Islet precursor cell (in vitro differentiated cells): ENCODE data around the gene CACNG3.
"Not testable (repeated sequence)": the region's sequence is repeated elsewhere in the genome, so short reads cannot be mapped to it uniquely, and the experiment has no call there.

ENCODE experiments used
- DNase-seq: peaks from one replicate; pipeline ENCODE4 v3.0.0-alpha.2; 2018

CACNG3 gene

GRCh38 chr16:24255456-24256371 lies at the start of gene CACNG3:
Gene CACNG3 (plus strand): TSS chr16:24256335. CDS start chr16:24256755, 420 bp downstream.
- DNase-seq: peak; percentile 93

- DNase-seq: no peak
Measured at GRCh38 chr16:24206926-24207325, 49.2 kb upstream of the CACNG3 start.

GRCh38 chr16:24208710-24209109 lies 47.4 kb upstream of the CACNG3 start:
- peak; percentile 75 for DNase-seq

- DNase-seq: no peak
Measured at GRCh38 chr16:24214992-24215391, 41.1 kb upstream of the CACNG3 start.

GRCh38 chr16:24216961-24217360 lies 39.2 kb upstream of the CACNG3 start:
- DNase-seq: no peak

GRCh38 chr16:24217461-24217860 lies 38.7 kb upstream of the CACNG3 start:
- DNase-seq: no peak

GRCh38 chr16:24218299-24218698 lies 37.8 kb upstream of the CACNG3 start:
- DNase-seq: no peak

- DNase-seq: no peak
Measured at GRCh38 chr16:24221219-24221618, 34.9 kb upstream of the CACNG3 start.

- no peak for DNase-seq
Measured at GRCh38 chr16:24228514-24228913, 27.6 kb upstream of the CACNG3 start.

- DNase-seq: no peak
Measured at GRCh38 chr16:24232936-24233335, 23.2 kb upstream of the CACNG3 start.

GRCh38 chr16:24234737-24235136 lies 21.4 kb upstream of the CACNG3 start:
- DNase-seq: no peak

GRCh38 chr16:24235806-24236205 lies 20.3 kb upstream of the CACNG3 start:
- DNase-seq: no peak

- DNase-seq: not testable (repeated sequence)
Measured at GRCh38 chr16:24238846-24239245, 17.3 kb upstream of the CACNG3 start.

- DNase-seq: no peak
Measured at GRCh38 chr16:24246911-24247607, 9.1 kb upstream of the CACNG3 start.

GRCh38 chr16:24253192-24253591 lies 2.9 kb upstream of the CACNG3 start:
- DNase-seq: peak; percentile 73

GRCh38 chr16:24257958-24258357 lies 1.8 kb downstream of the CACNG3 start:
- no peak for DNase-seq

- DNase-seq: no peak
Measured at GRCh38 chr16:24258791-24259190, 2.7 kb downstream of the CACNG3 start.

- no peak for DNase-seq
Measured at GRCh38 chr16:24262816-24263215, 6.7 kb downstream of the CACNG3 start.

GRCh38 chr16:24270721-24271442 lies 14.7 kb downstream of the CACNG3 start:
- DNase-seq: no peak

- no peak for DNase-seq
Measured at GRCh38 chr16:24272379-24272778, 16.2 kb downstream of the CACNG3 start.

GRCh38 chr16:24273508-24274182 lies 17.5 kb downstream of the CACNG3 start:
- DNase-seq: no peak

GRCh38 chr16:24275413-24275812 lies 19.3 kb downstream of the CACNG3 start:
- no peak for DNase-seq
